Activated CD8-positive, alpha-beta T cell treated with anti-CD3 and anti-CD28 coated beads, Interleukin-2, amount 10 ng/mL, durations not matched to agents 7 days and 5 days (primary cell): ENCODE results near the gene SFI1. TPM values are rescaled to one million over a fixed set of nuclear protein-coding genes. Genes with fewer than 3 reads are reported as not detected.
A peak's percentile ranks its signal among the peaks of the same experiment; 100 is the strongest.
"Not testable (repeated sequence)": the region's sequence is repeated elsewhere in the genome, so short reads cannot be mapped to it uniquely, and the experiment has no call there.

Experiments
- ATAC-seq: fragments of 150-1000 bp; cut with Tn5 transposase; one replicate; pipeline ENCODE4 v1.10.0; 2021; ENCODE audit warnings: moderate library complexity
- CTCF ChIA-PET: fragments of 350-600 bp; sonication (Branson Sonifier 250); formaldehyde crosslinking; loops from one replicate; lab custom pipeline; 2021; ENCODE audit warnings: antibody characterized with exemption; lab: Charles Lee
- POLR2A ChIA-PET: fragments of 350-600 bp; sonication (Branson Sonifier 250); formaldehyde crosslinking; loops from one replicate; lab custom pipeline; 2021; ENCODE audit warnings: antibody characterized with exemption; lab: Charles Lee
- DNase-seq: peaks from one replicate; pipeline ENCODE4 v3.0.0-alpha.2; 2020
- H3K27ac Mint-ChIP-seq: one replicate; pipeline ENCODE4 v1.8.0; 2021; ENCODE audit warnings: mild to moderate bottlenecking, mixed read lengths
- H3K27me3 Mint-ChIP-seq: one replicate; pipeline ENCODE4 v1.8.0; 2021; ENCODE audit warnings: low read depth, mixed read lengths
- H3K36me3 Mint-ChIP-seq: one replicate; pipeline ENCODE4 v1.8.0; 2021; ENCODE audit warnings: low read depth, mixed read lengths
- H3K4me1 Mint-ChIP-seq: one replicate; pipeline ENCODE4 v1.8.0; 2021; ENCODE audit warnings: low read depth, mixed read lengths
- H3K4me3 Mint-ChIP-seq: one replicate; pipeline ENCODE4 v1.8.0; 2021; ENCODE audit warnings: mild to moderate bottlenecking, mixed read lengths
- H3K9me3 Mint-ChIP-seq: one replicate; pipeline ENCODE4 v1.8.0; 2022; ENCODE audit warnings: mixed read lengths; ENCODE audit not compliant: insufficient read depth
- total RNA-seq, 2 experiments: library from RNA; stranded (reverse); gene quantifications; one replicate each; pipeline ENCODE4 v1.2.3, GENCODE V29; 2021

Gene SFI1
- total RNA-seq, 2 experiments from 2014 or later, result 136 to 141 TPM

DNA sequence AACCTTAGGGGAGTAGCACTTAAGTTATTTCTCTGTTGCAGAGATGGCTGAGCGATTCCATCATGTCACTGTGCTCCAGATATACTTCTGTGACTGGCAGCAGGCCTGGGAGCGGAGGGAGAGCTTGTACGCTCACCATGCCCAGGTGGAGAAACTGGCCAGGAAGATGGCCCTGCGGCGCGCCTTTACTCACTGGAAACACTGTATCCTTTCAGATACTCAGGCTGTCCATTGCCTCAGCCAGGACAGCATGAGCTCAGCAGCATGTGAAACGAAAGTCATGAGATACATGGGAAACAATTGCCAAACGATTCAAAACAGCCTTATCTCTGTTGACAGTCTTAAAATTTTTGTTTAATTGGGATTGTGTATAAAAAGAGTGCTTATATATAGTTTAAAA is 78.9 kb downstream of the SFI1 start:
- Mint-ChIP-seq H3K9me3 (no peaks in the 10 kb centered on the region), H3K4me3 (no peak overlapping the region), H3K36me3 (peaks cover 52% of the 10 kb centered on the region), H3K27ac (peak overlapping the region; percentile 20), H3K27me3 (no peaks in the 10 kb centered on the region), H3K4me1 (peaks cover 4% of the 10 kb centered on the region)
- CTCF ChIA-PET, result interaction anchor here (1.6 to 2.0 kb wide), 2 partner anchors 19 to 59 kb away, joined by 3 to 4 read pairs; no protein-coding TSS in a partner anchor
- POLR2A ChIA-PET, result interaction anchor here (0.7 to 0.9 kb wide), 2 partner anchors 9 to 55 kb away, joined by 3 read pairs; no protein-coding TSS in a partner anchor
- DNase-seq (no peak), ATAC-seq (no peak)

GRCh38 chr22:31577711-31578110 is 81.4 kb downstream of the SFI1 start:
- H3K27me3 Mint-ChIP-seq, result no peaks in the 10 kb centered on the region
- H3K4me1 Mint-ChIP-seq, result peaks cover 9% of the 10 kb centered on the region
- ChIA-PET CTCF (no interaction called here), POLR2A (no interaction called here)
- DNase-seq, result no peak
- H3K27ac Mint-ChIP-seq, result no peak overlapping the region
- no peak overlapping the region for H3K4me3 Mint-ChIP-seq
- no peaks in the 10 kb centered on the region for H3K9me3 Mint-ChIP-seq
- peaks cover 42% of the 10 kb centered on the region for H3K36me3 Mint-ChIP-seq
- no peak for ATAC-seq

DNA sequence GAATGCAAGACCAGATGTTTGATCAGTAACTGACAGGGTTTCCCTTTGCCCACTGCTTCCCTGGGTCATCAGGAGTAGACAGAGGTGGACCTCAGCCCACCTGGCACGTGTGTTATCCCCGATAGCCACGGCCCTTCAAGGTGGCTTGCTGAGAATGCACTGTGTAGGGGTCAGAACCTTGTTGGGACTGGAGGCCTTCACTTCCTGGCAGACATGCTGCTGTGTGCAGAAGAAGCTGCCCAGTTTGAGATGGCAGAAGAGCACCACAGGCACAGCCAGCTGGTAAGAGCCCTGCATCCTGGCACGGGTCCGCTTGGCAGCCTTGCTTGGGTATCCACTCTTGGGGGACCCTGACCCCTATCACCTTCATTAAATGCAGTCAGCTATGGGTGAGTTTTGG is 81.8 kb downstream of the SFI1 start:
- ChIA-PET CTCF (no interaction called here), POLR2A (no interaction called here)
- Mint-ChIP-seq H3K4me3 (no peak overlapping the region), H3K27ac (no peak overlapping the region), H3K36me3 (peaks cover 42% of the 10 kb centered on the region), H3K9me3 (no peaks in the 10 kb centered on the region), H3K4me1 (peaks cover 9% of the 10 kb centered on the region), H3K27me3 (no peaks in the 10 kb centered on the region)
- ATAC-seq (no peak), DNase-seq (no peak)

DNA sequence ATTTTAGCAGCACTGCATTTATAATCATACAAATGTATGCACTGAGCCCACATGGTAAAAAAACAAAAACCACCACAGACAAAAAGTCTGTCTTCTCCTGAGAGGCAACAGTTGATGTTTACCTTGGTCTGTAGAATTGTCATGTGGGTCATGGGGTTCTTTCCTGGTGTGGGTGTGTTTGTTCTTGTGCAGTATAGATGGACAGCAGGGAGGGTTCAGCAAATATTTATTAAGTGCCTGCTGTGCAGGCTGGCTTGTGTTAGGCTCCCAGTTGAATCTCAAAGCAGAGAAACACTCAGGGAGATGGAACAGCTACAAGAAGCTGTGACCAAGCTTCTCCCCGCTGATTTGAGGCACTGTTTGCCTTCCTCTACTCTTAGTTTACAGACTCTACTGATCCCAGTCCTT is 83.5 kb downstream of the SFI1 start:
- POLR2A ChIA-PET, result no interaction called here
- Mint-ChIP-seq H3K4me1 (peaks cover 26% of the 10 kb centered on the region), H3K9me3 (no peaks in the 10 kb centered on the region), H3K27ac (peak overlapping the region; percentile 4), H3K4me3 (no peak overlapping the region), H3K27me3 (no peaks in the 10 kb centered on the region), H3K36me3 (peaks cover 49% of the 10 kb centered on the region)
- ATAC-seq (no peak), DNase-seq (no peak)
- CTCF ChIA-PET, result no interaction called here

DNA sequence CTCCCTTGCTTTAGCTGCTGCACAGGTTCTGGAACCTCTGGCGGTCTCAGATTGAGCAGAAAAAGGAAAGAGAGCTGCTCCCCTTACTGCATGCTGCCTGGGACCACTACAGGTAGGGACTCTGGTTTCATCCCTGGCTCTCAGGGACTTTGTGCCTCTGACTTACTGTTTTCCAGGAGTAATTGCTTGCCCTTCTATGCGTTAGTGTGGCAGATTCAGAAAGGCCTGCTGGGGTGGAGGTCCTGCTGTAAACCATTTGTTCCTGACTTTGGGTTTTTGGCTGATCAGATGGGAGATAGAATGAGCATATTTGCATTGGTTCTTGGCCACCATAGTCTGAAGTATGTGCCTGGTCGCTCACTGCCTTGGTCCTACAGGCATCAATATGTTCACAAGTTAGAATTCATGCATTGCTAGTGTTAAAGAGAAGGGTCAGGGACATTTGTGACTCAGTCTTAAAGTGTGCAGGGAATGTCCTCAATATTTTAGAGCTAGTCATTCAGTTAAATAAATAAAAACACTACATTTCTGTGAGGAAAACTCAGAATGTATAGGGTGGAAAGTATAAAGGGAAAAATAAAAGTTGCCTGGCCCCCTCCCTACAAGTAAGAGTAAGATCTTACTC is 87.6 kb downstream of the SFI1 start:
- no peaks in the 10 kb centered on the region for H3K27me3 Mint-ChIP-seq
- CTCF ChIA-PET, result interaction anchor here (0.8 to 2.3 kb wide), 6 partner anchors 13 to 55 kb away, joined by 3 to 9 read pairs (median 4); no protein-coding TSS in a partner anchor
- ATAC-seq (no peak), DNase-seq (no peak)
- peaks cover 61% of the 10 kb centered on the region for H3K36me3 Mint-ChIP-seq
- no peak overlapping the region for H3K4me3 Mint-ChIP-seq
- POLR2A ChIA-PET, result interaction anchor here (0.5 kb wide), 1 partner anchor 9 kb away, joined by 3 read pairs; no protein-coding TSS in a partner anchor
- H3K4me1 Mint-ChIP-seq, result peaks cover 35% of the 10 kb centered on the region
- H3K27ac Mint-ChIP-seq, result peak overlapping the region; percentile 37
- no peaks in the 10 kb centered on the region for H3K9me3 Mint-ChIP-seq

GRCh38 chr22:31584804-31585160 is 88.4 kb downstream of the SFI1 start:
- Mint-ChIP-seq H3K4me1 (peaks cover 35% of the 10 kb centered on the region), H3K27ac (no peak overlapping the region), H3K27me3 (no peaks in the 10 kb centered on the region), H3K36me3 (peaks cover 62% of the 10 kb centered on the region), H3K4me3 (no peak overlapping the region), H3K9me3 (no peaks in the 10 kb centered on the region)
- ChIA-PET POLR2A (no interaction called here), CTCF (interaction anchor here (1.6 to 1.9 kb wide), 2 partner anchors 13 to 28 kb away, joined by 4 to 5 read pairs; no protein-coding TSS in a partner anchor)
- no peak for DNase-seq
- ATAC-seq, result no peak

- Mint-ChIP-seq H3K4me1 (peaks cover 35% of the 10 kb centered on the region), H3K36me3 (peaks cover 58% of the 10 kb centered on the region), H3K9me3 (no peaks in the 10 kb centered on the region), H3K27ac (peak overlapping the region; percentile 48), H3K4me3 (no peak overlapping the region), H3K27me3 (no peaks in the 10 kb centered on the region)
- ChIA-PET CTCF (interaction anchor here (1.6 to 1.9 kb wide), 2 partner anchors 14 to 29 kb away, joined by 4 to 5 read pairs; no protein-coding TSS in a partner anchor), POLR2A (no interaction called here)
- ATAC-seq (no peak), DNase-seq (no peak)
These were observed 89.0 kb downstream of the SFI1 start for GRCh38 chr22:31585161-31585859.

DNA sequence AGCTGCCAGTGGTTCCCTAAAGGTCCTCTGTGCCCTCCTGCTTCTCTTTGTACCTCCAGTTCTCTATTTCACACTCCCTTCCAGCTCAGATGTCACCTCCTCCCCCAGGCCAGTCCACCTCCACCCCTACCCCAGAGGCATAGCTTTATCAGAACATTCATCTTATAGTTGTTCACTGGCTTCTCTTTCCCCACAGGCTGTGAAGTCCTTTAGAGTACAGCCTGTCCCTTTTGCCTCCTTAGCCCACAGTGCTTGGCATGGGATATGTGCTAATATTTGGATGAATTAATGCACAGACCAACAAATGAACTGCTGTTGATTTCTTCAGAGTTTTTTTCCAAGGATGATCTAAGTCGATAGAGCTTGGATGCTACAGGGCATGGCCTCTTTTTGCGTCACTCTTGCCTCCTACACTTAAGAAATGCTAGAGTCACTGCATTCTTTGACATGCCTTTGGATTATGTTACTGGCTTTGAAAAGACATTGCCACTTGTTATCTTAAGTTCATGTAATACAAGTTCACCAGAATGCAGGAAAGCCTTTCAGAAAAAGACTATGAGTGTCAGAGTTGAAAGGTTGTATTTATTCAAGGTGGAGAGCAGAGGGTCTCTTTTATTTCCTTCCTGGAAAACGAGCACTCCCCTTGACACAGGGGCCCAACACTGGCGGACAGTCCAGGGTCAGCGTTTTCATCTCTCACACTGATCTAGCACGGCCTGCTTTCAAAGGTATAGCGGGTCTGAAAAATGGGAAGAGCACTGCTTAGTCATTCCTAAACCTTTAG is 90.0 kb downstream of the SFI1 start:
- Mint-ChIP-seq H3K4me1 (peaks cover 35% of the 10 kb centered on the region), H3K36me3 (peaks cover 61% of the 10 kb centered on the region), H3K9me3 (no peaks in the 10 kb centered on the region), H3K4me3 (no peak overlapping the region), H3K27me3 (no peaks in the 10 kb centered on the region), H3K27ac (peak overlapping the region; percentile 54)
- ATAC-seq (no peak), DNase-seq (no peak)
- ChIA-PET CTCF (no interaction called here), POLR2A (no interaction called here)

- Mint-ChIP-seq H3K9me3 (no peaks in the 10 kb centered on the region), H3K4me1 (peaks cover 17% of the 10 kb centered on the region), H3K4me3 (no peak overlapping the region), H3K27me3 (no peaks in the 10 kb centered on the region), H3K27ac (peak overlapping the region; percentile 27), H3K36me3 (peaks cover 50% of the 10 kb centered on the region)
- POLR2A ChIA-PET, result interaction anchor here (0.6 kb wide), 1 partner anchor 1016 kb away, joined by 3 read pairs; no protein-coding TSS in a partner anchor
- DNase-seq (no peak), ATAC-seq (no peak)
- CTCF ChIA-PET, result interaction anchor here (0.6 kb wide), 1 partner anchor 48 kb away, joined by 3 read pairs; no protein-coding TSS in a partner anchor
These were observed 92.8 kb downstream of the SFI1 start for GRCh38 chr22:31588970-31589675.

GRCh38 chr22:31590161-31590560 is 93.8 kb downstream of the SFI1 start:
- H3K4me3 Mint-ChIP-seq, H3K9me3 Mint-ChIP-seq, POLR2A ChIA-PET, ATAC-seq, H3K4me1 Mint-ChIP-seq, H3K27ac Mint-ChIP-seq, CTCF ChIA-PET, DNase-seq, H3K27me3 Mint-ChIP-seq: not testable (repeated sequence)
- H3K36me3 Mint-ChIP-seq, result peaks cover 42% of the 10 kb centered on the region

GRCh38 chr22:31595271-31595670 is 98.9 kb downstream of the SFI1 start:
- peak overlapping the region; percentile 9 for H3K27ac Mint-ChIP-seq
- ChIA-PET POLR2A (no interaction called here), CTCF (interaction anchor here (1.5 kb wide), 1 partner anchor 39 kb away, joined by 5 read pairs; no protein-coding TSS in a partner anchor)
- no peak overlapping the region for H3K4me3 Mint-ChIP-seq
- peaks cover 15% of the 10 kb centered on the region for H3K36me3 Mint-ChIP-seq
- H3K4me1 Mint-ChIP-seq, result no peaks in the 10 kb centered on the region
- no peaks in the 10 kb centered on the region for H3K9me3 Mint-ChIP-seq
- no peaks in the 10 kb centered on the region for H3K27me3 Mint-ChIP-seq
- ATAC-seq, result no peak
- no peak for DNase-seq
